ENCODE measurements around the gene PRKAG1.

PRKAG1 gene

GRCh38 chr12:48960834-48961233 is 57.7 kb downstream of the PRKAG1 start:
- DNase-seq (ENCODE audit: low read depth): no peak
- in situ Hi-C loops (cut with HindIII; ENCODE audit: low sequenced_read_pairs): no loop called here
- TF ChIP-seq, protein P1, sequence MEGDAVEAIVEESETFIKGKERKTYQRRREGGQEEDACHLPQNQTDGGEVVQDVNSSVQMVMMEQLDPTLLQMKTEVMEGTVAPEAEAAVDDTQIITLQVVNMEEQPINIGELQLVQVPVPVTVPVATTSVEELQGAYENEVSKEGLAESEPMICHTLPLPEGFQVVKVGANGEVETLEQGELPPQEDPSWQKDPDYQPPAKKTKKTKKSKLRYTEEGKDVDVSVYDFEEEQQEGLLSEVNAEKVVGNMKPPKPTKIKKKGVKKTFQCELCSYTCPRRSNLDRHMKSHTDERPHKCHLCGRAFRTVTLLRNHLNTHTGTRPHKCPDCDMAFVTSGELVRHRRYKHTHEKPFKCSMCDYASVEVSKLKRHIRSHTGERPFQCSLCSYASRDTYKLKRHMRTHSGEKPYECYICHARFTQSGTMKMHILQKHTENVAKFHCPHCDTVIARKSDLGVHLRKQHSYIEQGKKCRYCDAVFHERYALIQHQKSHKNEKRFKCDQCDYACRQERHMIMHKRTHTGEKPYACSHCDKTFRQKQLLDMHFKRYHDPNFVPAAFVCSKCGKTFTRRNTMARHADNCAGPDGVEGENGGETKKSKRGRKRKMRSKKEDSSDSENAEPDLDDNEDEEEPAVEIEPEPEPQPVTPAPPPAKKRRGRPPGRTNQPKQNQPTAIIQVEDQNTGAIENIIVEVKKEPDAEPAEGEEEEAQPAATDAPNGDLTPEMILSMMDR (IDR thresholded peaks at IDR 0.05; ENCODE audit: low read depth, low read length, missing control alignments): no peak
- no peak overlapping the region for H3K4me3 ChIP-seq (ENCODE audit: low read depth, low read length)

DNA sequence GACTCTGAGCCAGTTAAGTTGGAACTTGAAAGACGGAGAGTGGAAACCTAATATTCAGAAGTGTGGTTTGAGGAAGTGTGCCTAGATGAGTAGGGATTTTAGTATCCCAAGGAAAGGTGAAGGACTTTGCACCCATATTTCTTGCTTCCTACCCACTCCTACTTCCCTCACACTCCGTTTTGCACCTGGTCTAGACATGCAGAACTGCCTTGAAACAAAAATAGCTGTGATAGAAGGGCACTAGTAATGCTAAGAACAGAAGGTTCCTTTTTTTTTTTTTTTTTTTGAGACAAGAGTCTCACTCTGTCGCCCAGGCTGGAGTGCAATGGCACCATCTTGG is 60.6 kb downstream of the PRKAG1 start:
- TF ChIP-seq, protein P1 (IDR thresholded peaks at IDR 0.05; ENCODE audit: low read depth, low read length, missing control alignments): no peak
- no peak for DNase-seq (ENCODE audit: low read depth)
- in situ Hi-C loops (cut with HindIII; ENCODE audit: low sequenced_read_pairs): no loop called here
- H3K4me3 ChIP-seq (ENCODE audit: low read depth, low read length): peak overlapping the region; percentile 96

DNA sequence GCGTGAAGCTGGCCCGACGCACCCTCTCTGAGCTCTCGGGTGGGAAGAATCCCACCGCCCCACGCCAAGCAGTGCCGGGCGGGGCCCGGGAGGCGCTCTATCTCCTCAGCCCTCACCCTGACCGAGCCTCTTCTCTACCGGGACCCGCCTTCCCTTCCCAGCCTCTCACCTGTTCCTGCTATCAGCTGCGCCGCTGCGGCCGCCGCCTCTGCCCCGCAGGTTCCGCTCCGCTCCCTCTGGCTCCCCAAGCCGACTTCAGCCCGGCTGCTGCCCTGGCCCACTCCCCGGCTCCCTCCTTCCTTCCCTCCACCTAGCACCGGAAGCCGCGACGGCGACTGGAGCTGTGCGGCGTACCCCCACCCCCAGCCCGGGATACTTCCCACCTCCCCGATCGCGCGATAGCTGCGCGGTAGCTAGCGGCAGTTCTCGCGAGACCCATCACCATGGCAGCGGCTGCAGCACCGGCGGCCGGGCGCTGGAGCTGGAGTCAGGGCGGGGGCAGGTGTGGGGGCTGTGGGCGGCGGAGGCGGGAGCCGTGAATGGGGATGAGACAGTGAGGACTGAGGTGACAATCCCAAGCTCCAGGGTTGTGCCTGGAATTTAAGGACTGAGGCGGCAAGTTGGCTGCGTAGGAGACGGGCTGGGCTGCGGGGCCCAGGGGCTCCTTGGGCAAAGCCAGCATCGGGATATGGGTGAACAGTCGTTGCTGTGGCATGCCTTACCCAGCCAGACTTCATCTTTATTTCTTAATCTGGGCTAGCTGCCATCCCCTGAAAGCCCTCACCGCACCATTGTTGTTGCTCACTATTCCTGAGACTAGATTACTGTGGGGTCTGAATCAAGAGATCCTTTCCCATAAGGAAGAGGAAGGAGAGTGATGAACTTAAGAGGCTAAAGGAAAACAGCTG is 61.2 kb downstream of the PRKAG1 start, which contains the start of gene ARF3:
Gene ARF3, minus strand, starts transcription at position 347 of the 908 bp plus-strand sequence. CDS start 16,392 bp downstream, outside the sequence.
- in situ Hi-C loops (cut with HindIII; ENCODE audit: low sequenced_read_pairs): no loop called here
- DNase-seq (ENCODE audit: low read depth): peak; percentile 72
- peak within 1 kb of the TSS; percentile 96 for H3K4me3 ChIP-seq (ENCODE audit: low read depth, low read length)
- TF ChIP-seq, protein P1 (IDR thresholded peaks at IDR 0.05; ENCODE audit: low read depth, low read length, missing control alignments): no peak

- in situ Hi-C loops (cut with HindIII; ENCODE audit: low sequenced_read_pairs): no loop called here
- peak overlapping the region; percentile 96 for H3K4me3 ChIP-seq (ENCODE audit: low read depth, low read length)
- TF ChIP-seq, protein P1 (IDR thresholded peaks at IDR 0.05; ENCODE audit: low read depth, low read length, missing control alignments): peak; percentile 15
- peak; percentile 95 for DNase-seq (ENCODE audit: low read depth)
Observed at GRCh38 chr12:48956279-48957140, 62.1 kb downstream of the PRKAG1 start.

DNA sequence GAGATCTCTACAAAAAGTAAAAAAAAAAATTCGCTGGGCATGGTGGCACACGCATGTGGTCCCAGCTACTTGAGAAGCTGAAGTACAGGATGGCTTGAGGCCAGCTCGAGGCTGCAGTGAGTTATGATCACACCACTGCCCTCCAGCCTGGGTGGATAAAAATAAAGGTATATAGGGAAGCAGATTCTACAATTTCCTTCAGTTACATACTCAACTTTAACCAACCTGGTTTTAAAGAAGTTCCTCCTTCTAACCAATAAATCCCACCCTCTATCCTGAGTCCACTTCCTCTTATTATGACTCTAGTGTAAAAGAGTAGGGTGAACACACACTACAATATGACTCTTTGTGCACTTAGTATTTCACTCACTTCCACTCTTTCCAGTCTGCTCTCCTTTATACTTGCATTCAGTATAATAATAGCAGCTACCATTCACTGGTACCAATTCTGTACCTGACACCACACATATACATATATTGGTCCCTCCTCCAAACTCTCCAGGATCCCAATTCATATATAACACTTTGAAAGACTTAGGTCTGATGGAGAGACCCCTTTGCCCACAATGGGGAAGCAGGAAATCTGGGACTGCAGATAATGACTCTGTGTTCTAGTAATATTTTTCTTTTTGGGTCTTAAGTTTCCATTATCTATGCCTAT is 63.6 kb downstream of the PRKAG1 start:
- no peak overlapping the region for H3K4me3 ChIP-seq (ENCODE audit: low read depth, low read length)
- no peak for DNase-seq (ENCODE audit: low read depth)
- in situ Hi-C loops (cut with HindIII; ENCODE audit: low sequenced_read_pairs): no loop called here
- TF ChIP-seq, protein P1 (IDR thresholded peaks at IDR 0.05; ENCODE audit: low read depth, low read length, missing control alignments): no peak

GRCh38 chr12:48954061-48954460 is 64.5 kb downstream of the PRKAG1 start:
- DNase-seq (ENCODE audit: low read depth): no peak
- no peak overlapping the region for H3K4me3 ChIP-seq (ENCODE audit: low read depth, low read length)
- TF ChIP-seq, protein P1 (IDR thresholded peaks at IDR 0.05; ENCODE audit: low read depth, low read length, missing control alignments): no peak
- in situ Hi-C loops (cut with HindIII; ENCODE audit: low sequenced_read_pairs): no loop called here

Measured in astrocyte of the cerebellum (primary cell).